Fibroblast of peridontal ligament (primary cell): Measurements from ENCODE around the gene HDAC10.
A peak's percentile ranks its signal among the peaks of the same experiment; 100 is the strongest.

Experiments
- DNase-seq: peaks from one replicate; pipeline ENCODE4 v3.0.0-alpha.2; 2010; ENCODE audit errors: extremely low read depth

HDAC10 gene, protein sequence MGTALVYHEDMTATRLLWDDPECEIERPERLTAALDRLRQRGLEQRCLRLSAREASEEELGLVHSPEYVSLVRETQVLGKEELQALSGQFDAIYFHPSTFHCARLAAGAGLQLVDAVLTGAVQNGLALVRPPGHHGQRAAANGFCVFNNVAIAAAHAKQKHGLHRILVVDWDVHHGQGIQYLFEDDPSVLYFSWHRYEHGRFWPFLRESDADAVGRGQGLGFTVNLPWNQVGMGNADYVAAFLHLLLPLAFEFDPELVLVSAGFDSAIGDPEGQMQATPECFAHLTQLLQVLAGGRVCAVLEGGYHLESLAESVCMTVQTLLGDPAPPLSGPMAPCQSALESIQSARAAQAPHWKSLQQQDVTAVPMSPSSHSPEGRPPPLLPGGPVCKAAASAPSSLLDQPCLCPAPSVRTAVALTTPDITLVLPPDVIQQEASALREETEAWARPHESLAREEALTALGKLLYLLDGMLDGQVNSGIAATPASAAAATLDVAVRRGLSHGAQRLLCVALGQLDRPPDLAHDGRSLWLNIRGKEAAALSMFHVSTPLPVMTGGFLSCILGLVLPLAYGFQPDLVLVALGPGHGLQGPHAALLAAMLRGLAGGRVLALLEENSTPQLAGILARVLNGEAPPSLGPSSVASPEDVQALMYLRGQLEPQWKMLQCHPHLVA

DNA sequence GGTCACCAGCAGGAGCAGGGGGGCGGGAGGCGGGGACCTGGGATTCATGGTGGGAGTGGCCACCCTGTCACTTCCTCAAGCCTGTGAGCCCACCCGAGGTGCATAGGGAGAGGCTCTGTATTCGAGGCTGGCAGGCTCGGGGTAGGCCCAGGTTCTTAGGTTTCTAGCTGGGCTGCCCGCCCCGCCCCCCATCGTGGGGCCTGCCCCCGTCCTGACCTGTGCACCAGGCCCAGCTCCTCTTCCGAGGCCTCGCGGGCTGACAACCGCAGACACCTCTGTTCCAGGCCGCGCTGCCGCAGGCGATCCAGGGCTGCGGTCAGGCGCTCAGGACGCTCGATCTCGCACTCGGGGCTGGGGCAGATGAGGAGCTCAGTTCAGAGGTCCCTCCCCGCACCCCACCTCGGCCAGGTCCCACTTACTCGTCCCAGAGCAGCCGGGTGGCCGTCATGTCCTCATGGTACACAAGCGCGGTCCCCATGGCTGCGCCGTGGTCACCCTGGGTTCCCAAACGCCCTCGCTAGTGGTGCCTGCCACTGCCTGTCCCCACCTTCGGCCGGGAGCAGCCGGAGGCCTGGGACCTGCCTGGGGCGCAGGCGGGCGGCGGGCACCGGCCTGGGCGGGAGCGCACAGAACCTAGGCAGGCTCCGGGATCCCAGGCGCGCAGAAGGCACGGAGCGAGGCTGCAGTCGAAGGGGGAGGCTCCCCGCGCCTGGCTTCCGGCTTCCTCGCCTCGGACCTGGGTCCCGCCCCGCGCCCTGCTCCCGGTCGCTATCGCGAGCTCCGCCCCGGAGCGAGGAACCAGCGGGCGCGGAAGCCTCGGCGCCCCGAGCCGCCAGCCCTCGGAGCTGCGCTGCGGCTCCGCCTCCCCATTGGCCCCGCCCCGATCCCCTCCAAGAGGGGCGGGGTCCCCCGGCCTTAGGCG lies at the start of gene HDAC10:
Gene HDAC10 (minus strand): TSS at position 711 of the 922 bp plus-strand sequence. CDS start 233 bp downstream, at position 478.
- DNase-seq, result peak; percentile 62

DNA sequence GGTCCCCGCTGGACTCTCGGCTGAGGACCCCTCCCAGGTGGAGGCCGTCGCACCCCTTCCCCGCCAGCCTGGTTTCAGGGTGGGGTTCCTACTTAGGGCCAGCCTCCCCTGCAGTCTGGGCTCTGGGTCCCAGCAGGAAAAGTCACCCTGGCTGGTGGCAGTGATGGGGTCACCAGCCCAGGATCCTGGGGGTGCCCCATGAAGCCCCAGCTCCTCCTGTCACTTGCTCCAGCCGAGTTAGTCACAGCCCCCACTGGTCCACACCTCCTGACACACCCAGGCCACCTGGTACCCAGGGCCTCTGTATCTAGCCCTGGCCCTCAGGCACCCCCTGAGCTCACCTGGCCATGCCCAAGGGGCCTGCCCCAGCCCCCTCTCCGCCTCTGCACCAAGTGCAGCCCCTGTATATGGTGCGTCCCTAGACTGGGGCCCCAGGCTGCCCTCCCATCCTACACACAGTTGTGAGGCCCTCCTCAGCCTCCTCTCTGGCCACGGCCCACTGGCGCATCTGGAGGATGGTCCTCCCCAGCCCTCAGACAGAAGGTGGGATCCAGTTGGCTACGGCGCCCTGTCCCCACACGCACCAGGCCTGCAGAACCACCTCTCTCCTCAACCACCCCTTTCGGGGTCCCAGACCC lies 49.7 kb upstream of the HDAC10 start:
- no peak for DNase-seq

- DNase-seq, result no peak
These were observed 48.9 kb upstream of the HDAC10 start for GRCh38 chr22:50299785-50300619.

DNA sequence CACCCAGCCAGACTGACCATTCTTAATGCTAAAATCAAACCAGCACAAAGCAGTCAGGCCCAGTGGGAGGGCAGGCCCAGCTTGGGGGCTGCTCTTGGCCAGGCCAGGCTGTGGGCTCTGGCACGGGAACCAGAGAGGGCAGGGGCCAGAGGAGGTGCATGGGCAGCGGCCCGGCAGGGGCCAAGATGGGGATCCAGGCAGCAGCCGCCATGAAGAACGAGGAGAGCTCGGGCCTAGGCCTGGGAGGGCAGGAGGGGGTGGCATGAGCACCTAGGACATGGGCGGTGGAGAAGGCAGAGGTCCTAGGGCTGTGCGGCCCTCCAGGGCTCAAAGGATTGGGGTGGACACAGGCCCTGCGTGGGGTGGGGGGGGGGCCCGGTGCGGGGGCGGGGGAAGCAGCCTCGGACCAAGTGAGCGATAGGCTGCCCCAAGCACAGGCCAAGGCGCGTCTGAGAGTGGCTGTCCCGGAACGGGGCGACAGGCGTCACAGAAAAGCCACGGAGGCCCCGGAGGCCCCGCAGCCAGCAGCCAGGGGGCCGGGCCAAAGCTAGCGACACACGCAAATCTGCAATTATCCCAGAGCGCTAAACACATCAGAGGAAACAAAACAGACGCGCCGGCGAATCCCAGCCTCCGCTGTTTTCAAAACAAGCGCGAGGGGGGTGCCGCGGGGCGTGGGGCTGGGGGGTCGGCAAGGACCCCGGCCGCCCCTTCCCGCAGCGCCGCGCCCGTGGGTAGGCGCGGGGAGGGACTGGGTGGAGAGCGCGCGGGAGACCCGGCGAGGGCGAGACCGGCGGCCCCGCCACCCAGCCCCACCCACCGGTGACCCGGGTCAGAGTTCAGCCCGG lies 48.1 kb upstream of the HDAC10 start:
- no peak for DNase-seq

- DNase-seq, result no peak
These were observed 47.2 kb upstream of the HDAC10 start for GRCh38 chr22:50298266-50298637.

GRCh38 chr22:50297510-50298265 lies 46.6 kb upstream of the HDAC10 start:
- DNase-seq, result no peak

GRCh38 chr22:50296658-50297490 lies 45.8 kb upstream of the HDAC10 start:
- DNase-seq, result no peak

DNA sequence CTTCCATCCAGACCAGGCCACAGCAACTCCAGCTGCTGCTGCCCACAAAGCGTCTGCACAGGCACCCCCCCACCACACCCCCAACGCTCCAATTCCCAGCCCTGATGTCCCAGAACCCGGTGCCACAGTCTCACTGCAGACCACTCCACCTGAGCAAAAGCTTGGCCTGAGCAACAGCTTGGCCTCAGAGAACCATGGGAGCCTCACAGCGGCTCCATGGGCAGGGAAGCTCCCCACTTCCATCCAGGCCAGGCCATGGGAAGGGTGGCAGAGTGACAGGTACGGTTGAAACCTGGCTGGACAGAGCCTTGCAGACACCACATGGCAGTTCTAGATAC lies 43.2 kb upstream of the HDAC10 start:
- no peak for DNase-seq

- peak; percentile 55 for DNase-seq
These were observed 42.6 kb upstream of the HDAC10 start for GRCh38 chr22:50293441-50294318.

- no peak for DNase-seq
These were observed 41.8 kb upstream of the HDAC10 start for GRCh38 chr22:50292643-50293440.

GRCh38 chr22:50289942-50290630 lies 39.0 kb upstream of the HDAC10 start:
- no peak for DNase-seq

- DNase-seq, result no peak
These were observed 38.3 kb upstream of the HDAC10 start for GRCh38 chr22:50289151-50289941.

DNA sequence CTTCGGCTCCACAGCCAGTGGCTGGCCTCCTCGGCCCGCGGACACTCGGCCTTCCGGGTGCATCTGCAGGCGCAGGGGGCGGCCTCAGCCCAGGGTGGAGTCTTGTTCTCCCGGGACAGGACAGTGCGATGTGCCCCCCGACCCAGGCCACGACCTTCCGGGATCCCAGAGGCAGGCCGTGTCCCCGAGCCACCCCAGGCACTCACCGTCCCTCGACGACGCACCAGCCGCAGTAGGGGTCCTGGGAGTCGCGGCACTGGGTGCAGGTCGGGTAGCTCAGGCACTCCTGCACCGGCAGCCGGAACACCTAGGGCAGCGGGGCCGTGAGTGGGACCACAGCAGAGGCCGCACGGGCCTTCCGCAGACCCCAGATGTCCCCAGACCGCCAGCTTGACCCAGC lies 36.7 kb upstream of the HDAC10 start:
- DNase-seq, result no peak

DNA sequence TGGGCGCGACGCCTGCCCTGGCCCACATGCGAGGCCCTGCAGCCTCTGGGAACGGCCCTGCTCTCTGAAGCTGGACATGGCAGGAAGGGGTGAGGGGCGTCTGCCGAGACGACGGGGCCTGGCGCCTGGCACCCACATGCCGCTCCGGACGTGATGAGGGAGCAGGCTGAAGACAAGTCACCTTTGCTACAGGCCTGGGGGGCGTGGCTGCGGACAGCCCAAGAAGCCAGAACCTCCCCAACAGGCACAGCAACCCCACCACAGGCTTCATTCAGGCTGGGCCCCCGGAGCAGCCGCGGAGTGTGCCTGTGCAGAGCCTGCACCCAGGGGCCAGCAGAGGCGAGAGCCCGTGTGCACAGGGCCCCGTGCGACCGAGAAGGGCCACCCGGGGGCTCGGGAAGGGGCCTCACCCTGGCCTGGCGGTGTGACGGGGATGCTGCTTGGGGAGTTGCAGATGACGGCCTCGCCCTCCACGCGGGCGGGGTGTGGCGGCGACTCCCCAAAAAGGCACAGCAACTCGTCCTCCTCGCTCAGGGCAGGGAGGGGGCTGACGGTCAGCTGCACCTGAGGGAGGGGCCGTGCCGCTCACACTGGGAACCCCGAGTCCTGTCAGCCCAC lies 35.7 kb upstream of the HDAC10 start:
- DNase-seq, result no peak

DNA sequence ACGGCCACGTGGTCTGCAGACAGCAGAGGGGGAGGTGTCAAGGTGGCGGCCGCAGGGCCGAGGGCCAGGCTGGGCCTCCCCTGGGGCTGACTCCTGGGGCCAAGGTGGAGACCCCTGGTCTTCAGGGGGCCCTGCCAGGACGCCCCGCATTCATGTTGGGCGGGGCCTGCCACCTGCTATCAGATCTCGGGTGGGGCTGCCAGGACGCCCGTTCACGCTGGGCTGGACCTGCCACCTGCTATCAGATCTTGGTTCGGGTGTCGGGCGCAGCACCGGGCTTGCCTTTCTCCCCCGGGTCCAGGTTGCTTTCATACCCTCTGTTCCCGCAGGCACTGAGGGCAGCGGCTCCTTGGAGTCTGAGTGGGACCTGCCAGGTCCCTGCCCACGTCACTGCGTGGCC lies 35.2 kb upstream of the HDAC10 start:
- DNase-seq, result no peak
